CD14-positive monocyte (primary cell): Measurements from ENCODE around the gene ARMC9. TPM values are rescaled to one million over a fixed set of nuclear protein-coding genes. Genes with fewer than 3 reads are reported as not detected.

Experiments used
- DNase-seq, 3 donors: peaks; one replicate each; pipeline ENCODE4 v3.0.0-alpha.2; 2011 to 2022
- H2AFZ ChIP-seq: 2 replicates; pipeline ENCODE4 v1.6.0; 2012; ENCODE audit warnings: mild to moderate bottlenecking, low read depth, low read length, inconsistent platforms; ENCODE audit not compliant: insufficient read depth, poor library complexity, severe bottlenecking
- H3K27ac ChIP-seq, 2 donors: 1 replicate in 1 of 2; 2 replicates in 1 of 2; pipeline ENCODE4 v1.5.1; 2012 to 2013; ENCODE audit warnings: low read length in 2 of 2, control low read depth in 1 of 2, inconsistent platforms in 1 of 2, low read depth in 1 of 2, mild to moderate bottlenecking in 1 of 2
- H3K27me3 ChIP-seq, 2 donors: one replicate each; pipeline versions ENCODE4 v1.6.0 to v1.6.1; 2011 to 2013; ENCODE audit warnings: low read length in 2 of 2; ENCODE audit not compliant: control insufficient read depth in 2 of 2, insufficient read depth in 2 of 2
- H3K36me3 ChIP-seq, 2 donors: replicated peaks in 1 of 2; 1 replicate in 1 of 2; 2 replicates in 1 of 2; pipeline versions ENCODE4 v1.5.1 to v1.6.1; 2012 to 2013; ENCODE audit warnings: low read length in 2 of 2, control low read depth in 1 of 2, inconsistent platforms in 1 of 2, mild to moderate bottlenecking in 1 of 2; ENCODE audit not compliant: insufficient read depth in 2 of 2, control insufficient read depth in 1 of 2
- H3K4me1 ChIP-seq, 2 donors: 1 replicate in 1 of 2; 2 replicates in 1 of 2; pipeline versions ENCODE4 v1.5.1 to v1.6.1; 2012 to 2013; ENCODE audit warnings: low read length in 2 of 2, control low read depth in 1 of 2, inconsistent platforms in 1 of 2, mild to moderate bottlenecking in 1 of 2, moderate library complexity in 1 of 2; ENCODE audit not compliant: insufficient read depth in 2 of 2, control insufficient read depth in 1 of 2
- H3K4me2 ChIP-seq: replicated peaks from 2 replicates; pipeline ENCODE3; 2012; ENCODE audit warnings: low read length, moderate library complexity, mild to moderate bottlenecking; ENCODE audit not compliant: poor library complexity, severe bottlenecking; ENCODE audit errors: extremely low read depth
- H3K4me3 ChIP-seq, 3 experiments: fragments of 200-600 bp in 1 of 3; sonication (generic) in 1 of 3; replicated peaks in 1 of 3; 1 replicate in 2 of 3; 2 replicates in 1 of 3; pipeline ENCODE4 v1.5.1; 2011 to 2013; ENCODE audit warnings: low read length in 3 of 3, mild to moderate bottlenecking in 3 of 3, control low read depth in 2 of 3, low read depth in 2 of 3, inconsistent platforms in 1 of 3, moderate library complexity in 1 of 3
- H3K79me2 ChIP-seq: 2 replicates; pipeline ENCODE4 v1.6.0; 2012; ENCODE audit warnings: mild to moderate bottlenecking, control low read depth, inconsistent platforms, low read length, moderate library complexity; ENCODE audit not compliant: insufficient read depth
- H3K9ac ChIP-seq: 2 replicates; pipeline ENCODE4 v1.6.0; 2017; ENCODE audit warnings: low read length, mild to moderate bottlenecking; ENCODE audit not compliant: insufficient read depth, poor library complexity, severe bottlenecking
- H3K9me3 ChIP-seq, 2 donors: replicated peaks in 1 of 2; 1 replicate in 1 of 2; 2 replicates in 1 of 2; pipeline versions ENCODE4 v1.5.1 to v1.6.1; 2012 to 2013; ENCODE audit warnings: low read length in 2 of 2, control low read depth in 1 of 2; ENCODE audit not compliant: control insufficient read depth in 1 of 2, insufficient read depth in 1 of 2
- H4K20me1 ChIP-seq: 2 replicates; pipeline ENCODE4 v1.6.0; 2012; ENCODE audit warnings: mild to moderate bottlenecking, low read length, control low read depth, moderate library complexity; ENCODE audit not compliant: insufficient read depth
- H3K27ac Mint-ChIP-seq, 7 donors: one replicate each; pipeline ENCODE4 v1.8.0; 2020; ENCODE audit warnings: mild to moderate bottlenecking in 7 of 7, mixed read lengths in 7 of 7, moderate library complexity in 6 of 7, inconsistent platforms in 2 of 7
- H3K27me3 Mint-ChIP-seq, 3 donors: one replicate each; pipeline ENCODE4 v1.8.0; 2021 to 2022; ENCODE audit warnings: low read depth in 3 of 3, mild to moderate bottlenecking in 3 of 3, mixed read lengths in 3 of 3, moderate library complexity in 3 of 3, inconsistent platforms in 1 of 3
- H3K36me3 Mint-ChIP-seq, 2 donors: one replicate each; pipeline ENCODE4 v1.8.0; 2020; ENCODE audit warnings: mixed read lengths in 2 of 2, inconsistent platforms in 1 of 2, mild to moderate bottlenecking in 1 of 2
- H3K4me1 Mint-ChIP-seq: one replicate; pipeline ENCODE4 v1.8.0; 2020; ENCODE audit warnings: mild to moderate bottlenecking, mixed read lengths
- H3K4me3 Mint-ChIP-seq, 2 donors: one replicate each; pipeline ENCODE4 v1.8.0; 2020; ENCODE audit warnings: mild to moderate bottlenecking in 2 of 2, mixed read lengths in 2 of 2, moderate library complexity in 1 of 2
- H3K9me3 Mint-ChIP-seq, 7 donors: one replicate each; pipeline ENCODE4 v1.8.0; 2020 to 2022; ENCODE audit warnings: mixed read lengths in 7 of 7, mild to moderate bottlenecking in 6 of 7, moderate library complexity in 6 of 7, inconsistent platforms in 2 of 7
- WGBS: methylation state at CpG from one replicate; pipeline ENCODE4 v1.1.5; 2013; ENCODE audit warnings: missing lambda C conversion rate; ENCODE audit not compliant: insufficient coverage; 5-methylcytosine and 5-hydroxymethylcytosine counted together
- intact Hi-C, 2 donors: fragments of 100-400 bp; cut with micrococcal nuclease; formaldehyde crosslinking; loops; one replicate each; pipeline versions ENCODE4 v1.15.0 to v1.15.1; 2023
- polyA plus RNA-seq, 3 donors: library from polyadenylated mRNA; depleted of rRNA in 1 of 3; unstranded in 2 of 3; stranded (reverse) in 1 of 3; fragments of 300-500 nt in 2 of 3; fragments of >200 nt in 1 of 3; fragmentation: Illumina TruSeq in 2 of 3; gene quantifications; 1 replicate in 2 of 3; 2 replicates in 1 of 3; pipeline ENCODE4 v1.2.3, GENCODE V29; 2012 to 2021
- TF ChIP-seq, protein P1 (sequence below): fragments of 200-600 bp; IDR thresholded peaks from one replicate; pipeline ENCODE4 v1.8.0; 2022; ENCODE audit warnings: antibody characterized with exemption, mild to moderate bottlenecking

ARMC9 gene
- polyA plus RNA-seq, 3 donors, result 0.07 to 0.27 TPM; not detected in 1

DNA sequence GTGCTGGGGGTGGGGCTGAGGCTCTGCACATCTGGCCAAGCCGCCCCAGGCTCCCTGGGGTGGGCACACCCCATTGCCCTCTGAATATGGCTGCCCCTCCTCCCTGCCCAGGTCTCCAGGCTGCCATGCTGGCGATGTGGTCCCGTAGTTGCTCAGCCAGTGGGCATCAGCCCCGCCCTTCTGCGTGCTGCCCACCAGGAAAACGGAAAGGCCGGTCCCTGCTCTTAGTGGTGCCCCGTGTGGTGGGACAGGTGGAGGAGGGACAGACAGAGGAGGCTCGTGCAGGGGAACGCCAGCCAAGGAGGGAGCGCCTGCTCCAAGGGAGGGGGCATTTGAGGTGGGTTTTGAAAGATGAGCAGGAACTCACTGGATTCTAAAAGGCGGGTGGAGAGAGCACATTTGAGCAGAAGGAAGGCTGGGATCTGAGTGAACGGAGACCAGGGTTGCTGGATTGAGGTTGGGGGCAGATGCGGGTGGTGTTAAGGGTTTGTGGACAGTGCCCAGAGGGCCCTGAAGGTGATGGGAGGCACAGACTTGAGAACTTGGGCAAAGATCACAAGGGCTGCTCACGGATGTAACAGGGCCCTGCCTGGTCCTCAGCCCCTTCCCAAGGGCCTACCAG, 190.4 kb downstream of the ARMC9 start:
- no peaks in the 10 kb centered on the region for H3K79me2 ChIP-seq
- peak overlapping the region; percentile 77 for H2AFZ ChIP-seq
- Mint-ChIP-seq H3K27me3 (peaks cover 4 to 9% (median 6%) of the 10 kb centered on the region in 3 donors), H3K9me3 (peaks cover 5 to 20% (median 10%) of the 10 kb centered on the region in 7 donors), H3K4me1 (peaks cover 66% of the 10 kb centered on the region), H3K4me3 (peak overlapping the region in 1 of 2 donors; percentile 64), H3K27ac (no peak overlapping the region), H3K36me3 (peaks cover 0 to 9% of the 10 kb centered on the region in 2 donors)
- intact Hi-C loops, result no loop called here
- peaks cover 0 to 11% of the 10 kb centered on the region in 2 donors for H3K9me3 ChIP-seq
- no peaks in the 10 kb centered on the region for H3K27me3 ChIP-seq
- no peak overlapping the region for H3K9ac ChIP-seq
- DNase-seq, result no peak
- no peaks in the 10 kb centered on the region for H3K36me3 ChIP-seq
- H3K27ac ChIP-seq, result no peak overlapping the region
- TF ChIP-seq, protein P1, sequence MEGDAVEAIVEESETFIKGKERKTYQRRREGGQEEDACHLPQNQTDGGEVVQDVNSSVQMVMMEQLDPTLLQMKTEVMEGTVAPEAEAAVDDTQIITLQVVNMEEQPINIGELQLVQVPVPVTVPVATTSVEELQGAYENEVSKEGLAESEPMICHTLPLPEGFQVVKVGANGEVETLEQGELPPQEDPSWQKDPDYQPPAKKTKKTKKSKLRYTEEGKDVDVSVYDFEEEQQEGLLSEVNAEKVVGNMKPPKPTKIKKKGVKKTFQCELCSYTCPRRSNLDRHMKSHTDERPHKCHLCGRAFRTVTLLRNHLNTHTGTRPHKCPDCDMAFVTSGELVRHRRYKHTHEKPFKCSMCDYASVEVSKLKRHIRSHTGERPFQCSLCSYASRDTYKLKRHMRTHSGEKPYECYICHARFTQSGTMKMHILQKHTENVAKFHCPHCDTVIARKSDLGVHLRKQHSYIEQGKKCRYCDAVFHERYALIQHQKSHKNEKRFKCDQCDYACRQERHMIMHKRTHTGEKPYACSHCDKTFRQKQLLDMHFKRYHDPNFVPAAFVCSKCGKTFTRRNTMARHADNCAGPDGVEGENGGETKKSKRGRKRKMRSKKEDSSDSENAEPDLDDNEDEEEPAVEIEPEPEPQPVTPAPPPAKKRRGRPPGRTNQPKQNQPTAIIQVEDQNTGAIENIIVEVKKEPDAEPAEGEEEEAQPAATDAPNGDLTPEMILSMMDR, result no peak
- peak overlapping the region; percentile 8 for H3K4me2 ChIP-seq
- H3K4me1 ChIP-seq, result peaks cover 46 to 61% of the 10 kb centered on the region in 2 donors
- no peaks in the 10 kb centered on the region for H4K20me1 ChIP-seq
- peak overlapping the region in 1 of 3 experiments; percentile 10 for H3K4me3 ChIP-seq
- WGBS, result 83% methylated on average over 15 of the region's 15 CpGs

DNA sequence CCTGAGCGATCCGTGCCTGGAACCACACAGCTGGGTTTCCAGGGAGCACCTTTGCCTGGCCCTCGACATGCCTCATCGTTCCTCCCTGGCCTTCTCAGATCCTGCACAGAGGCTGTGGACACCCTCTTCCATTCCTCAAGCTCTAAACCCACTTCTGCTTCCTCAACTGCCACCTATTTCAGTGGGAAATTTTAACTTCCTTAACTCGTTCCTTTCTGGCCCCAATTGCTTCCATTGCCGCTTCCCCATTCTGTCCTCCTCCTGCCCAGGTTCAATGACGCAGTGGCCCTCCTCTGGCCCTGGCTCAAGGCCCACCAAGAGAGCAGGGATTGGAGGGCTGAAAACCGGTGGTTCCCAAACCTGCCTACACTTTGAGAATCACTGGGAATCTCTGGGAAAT, 192.2 kb downstream of the ARMC9 start:
- Mint-ChIP-seq H3K36me3 (peaks cover 0 to 3% of the 10 kb centered on the region in 2 donors), H3K4me3 (peak overlapping the region in 1 of 2 donors; percentile 26), H3K27me3 (peaks cover 12 to 22% (median 17%) of the 10 kb centered on the region in 3 donors), H3K9me3 (peaks cover 0 to 7% (median 5%) of the 10 kb centered on the region in 7 donors), H3K4me1 (peaks cover 73% of the 10 kb centered on the region), H3K27ac (no peak overlapping the region)
- Histone ChIP-seq H3K27ac (no peak overlapping the region), H2AFZ (no peak overlapping the region), H3K36me3 (no peaks in the 10 kb centered on the region), H3K4me1 (peaks cover 54 to 70% of the 10 kb centered on the region in 2 donors), H3K4me3 (no peak overlapping the region), H3K9ac (no peak overlapping the region), H3K79me2 (no peaks in the 10 kb centered on the region), H4K20me1 (no peaks in the 10 kb centered on the region), H3K4me2 (peak overlapping the region; percentile 20), H3K9me3 (peaks cover 0 to 4% of the 10 kb centered on the region in 2 donors), H3K27me3 (peaks cover 0 to 7% of the 10 kb centered on the region in 2 donors)
- intact Hi-C loops, result loop anchor here in 1 of 2 donors (5.0 kb wide), 1 partner anchor 83 kb away; no protein-coding TSS in a partner anchor
- TF ChIP-seq, protein P1, result no peak
- peak; percentile 35 to 73 (median 39) for DNase-seq
- 26% methylated on average over 6 of the region's 8 CpGs for WGBS
